ENCODE measurements around the gene ELAPOR2. TPM values are rescaled to one million over a fixed set of nuclear protein-coding genes. Genes with fewer than 3 reads are reported as not detected.

ELAPOR2 gene
- total and polyA plus RNA-seq, 9 of the 15 experiments (the other 6 are each of a cell fraction or from before 2014, with no cell fraction given) = 9.2 to 72.0 (median 35.0) TPM

- TF ChIP-seq ARID4B (CRISPR knock-in tag; IDR thresholded peaks at IDR 0.05) = no peak; the same call in none of the 2 replicates
- peak; percentile 32 to 64; a peak in 1 of 4 replicates for TF ChIP-seq NONO (IDR thresholded peaks at IDR 0.05; ENCODE audit: low read depth in 2 of 2, low read length in 1 of 2)
- TF ChIP-seq KDM4B (IDR thresholded peaks at IDR 0.05; ENCODE audit: borderline replicate concordance in 2 of 2, low read depth in 1 of 2) = no peak
- peak; percentile 27 for TF ChIP-seq SMAD1 (IDR thresholded peaks at IDR 0.05; ENCODE audit: low read depth, low read length, partially characterized antibody)
- no peak for TF ChIP-seq ZKSCAN3 (CRISPR knock-in tag; IDR thresholded peaks at IDR 0.05)
- peak; percentile 63 for TF ChIP-seq SMARCA5 (IDR thresholded peaks at IDR 0.05)
- TF ChIP-seq TBL1XR1 (IDR thresholded peaks at IDR 0.05; ENCODE audit: low read length in 2 of 2) = peak in 1 of 2 experiments; percentile 26; a peak in 1 of 4 replicates
- TF ChIP-seq TCF3 (CRISPR knock-in tag; IDR thresholded peaks at IDR 0.05) = peak; percentile 44
- 0 out of 2 replicates have a peak, but pooled peaks have one; percentile 26 for TF ChIP-seq ZNF12 (CRISPR knock-in tag; IDR thresholded peaks at IDR 0.05)
- TF ChIP-seq ERF (CRISPR knock-in tag; IDR thresholded peaks at IDR 0.05) = no peak
- no peak for TF ChIP-seq BRF1 (IDR thresholded peaks at IDR 0.05; ENCODE audit: borderline replicate concordance, extremely low read depth, insufficient read length)
- TF ChIP-seq ATF1 (CRISPR knock-in tag; IDR thresholded peaks at IDR 0.05) = no peak
- TF ChIP-seq ATF1 (tag; IDR thresholded peaks at IDR 0.05) = peak; percentile 70
- no peak for TF ChIP-seq CEBPG (CRISPR knock-in tag; IDR thresholded peaks at IDR 0.05)
- TF ChIP-seq CEBPG (tag; conservative IDR thresholded peaks at IDR 0.05 in 1 of 2, IDR thresholded peaks at IDR 0.05 in 1 of 2) = no peak
- TF ChIP-seq ZNF766 (CRISPR knock-in tag; conservative IDR thresholded peaks at IDR 0.05) = peak; percentile 25
- TF ChIP-seq ID3 (CRISPR knock-in tag; IDR thresholded peaks at IDR 0.05) = no peak
- TF ChIP-seq ID3 (tag; IDR thresholded peaks at IDR 0.05) = 0 out of 2 replicates have a peak, but pooled peaks have one; percentile 34
- TF ChIP-seq ZNF395 (CRISPR knock-in tag; IDR thresholded peaks at IDR 0.05) = peak; percentile 49; the same call in 1 of the 2 replicates
- TF ChIP-seq FOXK2 (conservative IDR thresholded peaks at IDR 0.05 in 1 of 2, IDR thresholded peaks at IDR 0.05 in 1 of 2; ENCODE audit: low read depth in 2 of 2) = peak; percentile 44 to 71; a peak in 2 of 4 replicates
- TF ChIP-seq ARNT (IDR thresholded peaks at IDR 0.05) = 0 out of 4 replicates have a peak, but pooled peaks of 1 of the 2 experiments have one; percentile 65
- 0 out of 2 replicates have a peak, but pooled peaks have one; percentile 59 for TF ChIP-seq GATAD2B (IDR thresholded peaks at IDR 0.05; ENCODE audit: borderline replicate concordance)
- TF ChIP-seq BRD4 (IDR thresholded peaks at IDR 0.05) = peak; percentile 75
Observed at GRCh38 chr7:87059525-87060287, at the start of gene ELAPOR2 (continued).

Data from K562 (cell line).